HepG2 (cell line): Measurements from ENCODE around the gene IL2RG. TPM values are rescaled to one million over a fixed set of nuclear protein-coding genes. Genes with fewer than 3 reads are reported as not detected.

Source experiments
- ATAC-seq: fragments of 200-7000 bp; cut with Tn5 transposase; 3 replicates; pipeline ENCODE4 v1.9.1; 2020; ENCODE audit warnings: mild to moderate bottlenecking, moderate library complexity
- BruUV-seq: library from RNA; stranded (reverse); fragments of 400-500 nt; replicated peaks from 2 replicates; lab custom pipeline; 2021; lab: Mats Ljungman, UMichigan
- CTCF ChIA-PET: fragments of 300-600 bp; formaldehyde crosslinking; extraction: SDS; loops from one replicate; lab custom pipeline; 2021; ENCODE audit warnings: low total read pairs, inconsistent platforms, low intra/inter-chr PET ratio; lab: Yijun Ruan, JAX
- POLR2A ChIA-PET: fragments of 350-600 bp; sonication (Branson Sonifier 250); formaldehyde crosslinking; loops from one replicate; lab custom pipeline; 2020; ENCODE audit warnings: antibody characterized with exemption, inconsistent platforms; lab: Yijun Ruan, JAX
- DNase-seq: peaks from one replicate; pipeline ENCODE4 v3.0.0-alpha.2; 2015; ENCODE audit warnings: low spot score
- FAIRE-seq: peaks from 3 replicates; lab custom pipeline; 2011; peaks lifted over from hg19 to GRCh38; lab: Jason Lieb, UNC
- H2AFZ ChIP-seq: one replicate; pipeline ENCODE4 v1.6.1; 2011; ENCODE audit warnings: low read length, inconsistent platforms
- H3K27ac ChIP-seq: fragments of 300-600 bp; 3 replicates; pipeline ENCODE4 v1.8.0; 2011; ENCODE audit warnings: mixed run types, mild to moderate bottlenecking, mixed read lengths, low read length, inconsistent platforms; ENCODE audit not compliant: insufficient read depth; ENCODE audit errors: extremely low read length
- H3K27me3 ChIP-seq, 2 experiments: fragments of 200-600 bp in 1 of 2; 2 replicates in 1 of 2; 3 replicates in 1 of 2; pipeline versions ENCODE4 v1.6.0 to v1.8.0; 2011; ENCODE audit warnings: low read length in 2 of 2, mild to moderate bottlenecking in 2 of 2, moderate library complexity in 2 of 2, inconsistent platforms in 1 of 2; ENCODE audit not compliant: insufficient read depth in 2 of 2, control insufficient read depth in 1 of 2
- H3K36me3 ChIP-seq, 2 experiments: fragments of 200-600 bp in 1 of 2; replicated peaks in 1 of 2; 2 replicates in 1 of 2; 3 replicates in 1 of 2; pipeline versions ENCODE4 v1.5.1 to v1.8.0; 2011; ENCODE audit warnings: low read length in 2 of 2, inconsistent platforms in 1 of 2; ENCODE audit not compliant: insufficient read depth in 2 of 2, control insufficient read depth in 1 of 2
- H3K4me1 ChIP-seq: 2 replicates; pipeline ENCODE4 v1.5.1; 2012; ENCODE audit warnings: low read length, inconsistent platforms; ENCODE audit not compliant: insufficient read depth
- H3K4me2 ChIP-seq: 2 replicates; pipeline ENCODE4 v1.6.0; 2011; ENCODE audit warnings: low read depth, low read length, inconsistent platforms
- H3K4me3 ChIP-seq, 3 experiments: fragments of 200-600 bp in 1 of 3; sonication (generic), shearing (Covaris generic) in 1 of 3; replicated peaks in 1 of 3; 2 replicates each; pipeline ENCODE4 v1.5.1; 2011 to 2016; ENCODE audit warnings: low read length in 3 of 3, inconsistent platforms in 2 of 3, low read depth in 2 of 3, mild to moderate bottlenecking in 2 of 3, control low read depth in 1 of 3, mixed read lengths in 1 of 3; ENCODE audit not compliant: insufficient read depth in 1 of 3
- H3K79me2 ChIP-seq: one replicate; pipeline ENCODE4 v1.6.1; 2011; ENCODE audit warnings: low read length, inconsistent platforms; ENCODE audit not compliant: insufficient read depth
- H3K9ac ChIP-seq: 2 replicates; pipeline ENCODE4 v1.6.0; 2011; ENCODE audit warnings: mild to moderate bottlenecking, low read depth, low read length, inconsistent platforms; ENCODE audit not compliant: insufficient read depth
- H3K9me3 ChIP-seq: 2 replicates; pipeline ENCODE4 v1.5.1; 2012; ENCODE audit warnings: mild to moderate bottlenecking, low read length
- H4K20me1 ChIP-seq: 2 replicates; pipeline ENCODE4 v1.6.0; 2011; ENCODE audit warnings: inconsistent platforms, mild to moderate bottlenecking, low read length, moderate library complexity; ENCODE audit not compliant: insufficient read depth
- AKAP8 ChIP-seq: sonication (generic); formaldehyde crosslinking; IDR thresholded peaks from 2 replicates; pipeline ENCODE4 v1.5.1; 2020; ENCODE audit warnings: mild to moderate bottlenecking, missing genetic modification reagents
- GLI4 ChIP-seq: sonication (generic); formaldehyde crosslinking; IDR thresholded peaks from 2 replicates; pipeline ENCODE4 v1.5.1; 2020; ENCODE audit warnings: missing genetic modification reagents, mild to moderate bottlenecking, moderate library complexity, borderline replicate concordance
- ISL2 ChIP-seq: sonication (generic); formaldehyde crosslinking; IDR thresholded peaks from 2 replicates; pipeline ENCODE4 v1.5.0; 2020; ENCODE audit warnings: missing genetic modification reagents
- MYPOP ChIP-seq: sonication (generic); formaldehyde crosslinking; IDR thresholded peaks from 2 replicates; pipeline ENCODE4 v1.8.1; 2023; ENCODE audit warnings: mild to moderate bottlenecking, moderate library complexity, missing genetic modification reagents
- NFYC ChIP-seq: IDR thresholded peaks from 2 replicates; pipeline ENCODE4 v1.6.1; 2016; ENCODE audit warnings: missing genetic modification reagents, missing compliant biosample characterization
- PHB2 ChIP-seq: fragments of 450-650 bp; IDR thresholded peaks from 2 replicates; pipeline ENCODE4 v1.6.1; 2018; ENCODE audit not compliant: partially characterized antibody
- POLR2AphosphoS5 ChIP-seq: IDR thresholded peaks from 2 replicates; pipeline ENCODE4 v1.6.1; 2012; ENCODE audit warnings: low read depth, low read length
- REXO4 ChIP-seq: sonication (generic); formaldehyde crosslinking; IDR thresholded peaks from 2 replicates; pipeline ENCODE4 v1.8.0; 2022; ENCODE audit warnings: missing genetic modification reagents, mild to moderate bottlenecking, borderline replicate concordance
- TBL1XR1 ChIP-seq: fragments of 150-350 bp; IDR thresholded peaks from 2 replicates; pipeline ENCODE4 v1.6.1; 2014; ENCODE audit warnings: borderline replicate concordance, low read length; ENCODE audit not compliant: partially characterized antibody
- U2AF1 ChIP-seq: fragments of 200-400 bp; formaldehyde crosslinking; optimal IDR thresholded peaks from 2 replicates; pipeline ENCODE3; 2017; ENCODE audit warnings: mild to moderate bottlenecking, low read depth, low read length
- USF2 ChIP-seq, 2 experiments: sonication (generic) in 1 of 2; formaldehyde crosslinking in 1 of 2; IDR thresholded peaks; 2 replicates each; pipeline versions ENCODE4 v1.5.1 to v1.6.1; 2011 to 2020; ENCODE audit warnings: borderline replicate concordance in 1 of 2, low read depth in 1 of 2, low read length in 1 of 2, mild to moderate bottlenecking in 1 of 2, missing genetic modification reagents in 1 of 2, moderate library complexity in 1 of 2
- ZNF235 ChIP-seq: sonication (generic); formaldehyde crosslinking; IDR thresholded peaks from 2 replicates; pipeline ENCODE4 v1.8.1; 2023; ENCODE audit warnings: mild to moderate bottlenecking, missing genetic modification reagents, borderline replicate concordance
- ZNF260 ChIP-seq: sonication (generic); formaldehyde crosslinking; IDR thresholded peaks from 2 replicates; pipeline ENCODE4 v1.4.0; 2020; ENCODE audit warnings: missing genetic modification reagents, low read depth, mild to moderate bottlenecking, borderline replicate concordance
- ZNF337 ChIP-seq: sonication (generic); formaldehyde crosslinking; IDR thresholded peaks from 2 replicates; pipeline ENCODE4 v1.5.1; 2020; ENCODE audit warnings: missing genetic modification reagents, low read depth, mild to moderate bottlenecking, borderline replicate concordance
- ZNF383 ChIP-seq: sonication (generic); formaldehyde crosslinking; IDR thresholded peaks from 2 replicates; pipeline ENCODE4 v1.4.0; 2020; ENCODE audit warnings: missing genetic modification reagents, mild to moderate bottlenecking, borderline replicate concordance
- ZNF546 ChIP-seq: sonication (generic); formaldehyde crosslinking; conservative IDR thresholded peaks from 2 replicates; pipeline ENCODE4 v1.8.1; 2023; ENCODE audit warnings: mild to moderate bottlenecking, missing genetic modification reagents
- ZNF550 ChIP-seq: sonication (generic); formaldehyde crosslinking; IDR thresholded peaks from 2 replicates; pipeline ENCODE4 v1.4.0; 2020; ENCODE audit warnings: mild to moderate bottlenecking, missing genetic modification reagents, borderline replicate concordance
- ZNF772 ChIP-seq: sonication (generic); formaldehyde crosslinking; IDR thresholded peaks from 2 replicates; pipeline ENCODE4 v1.5.0; 2020; ENCODE audit warnings: mild to moderate bottlenecking, missing genetic modification reagents
- ZNF776 ChIP-seq: sonication (generic); formaldehyde crosslinking; IDR thresholded peaks from 2 replicates; pipeline ENCODE4 v1.4.0; 2020; ENCODE audit warnings: mild to moderate bottlenecking, missing genetic modification reagents
- WGBS: methylation state at CpG from one replicate; pipeline ENCODE4 v1.1.6; 2017; ENCODE audit warnings: low lambda C conversion rate; 5-methylcytosine and 5-hydroxymethylcytosine counted together
- in situ Hi-C: cut with HindIII; loops from 2 replicates; pipeline ENCODE4 v1.10.0; 2017; ENCODE audit warnings: low pct_unique_long_range_greater_than_20kb; ENCODE audit not compliant: extremely low pct_ligation_motif_present
- intact Hi-C: fragments of 100-400 bp; cut with micrococcal nuclease; formaldehyde crosslinking; loops from one replicate; pipeline ENCODE4 v1.10.0; 2022; ENCODE audit not compliant: unreplicated experiment
- polyA plus RNA-seq, 8 experiments: library from polyadenylated mRNA; depleted of rRNA in 3 of 8; stranded (reverse) in 7 of 8; unstranded in 1 of 8; fragments of >200 nt; fragmentation: Illumina TruSeq in 4 of 8; extraction: Trizol in 4 of 8; gene quantifications; 2 replicates each; pipeline versions ENCODE4 v1.2.1 to v1.2.3, GENCODE V29; 2011 to 2016; ENCODE audit warnings: low read depth in 4 of 8, missing spikeins in 1 of 8, mixed read lengths in 1 of 8; ENCODE audit not compliant: insufficient read depth in 1 of 8
- total RNA-seq, 5 experiments: library from RNA; depleted of rRNA; stranded (reverse); fragments of >200 nt; fragmentation: Illumina TruSeq; extraction: Trizol; gene quantifications; 2 replicates each; pipeline ENCODE4 v1.2.3, GENCODE V29; 2016; ENCODE audit warnings: low read depth in 1 of 5

The IL2RG gene
- total and polyA plus RNA-seq, 2 of the 13 experiments (the other 11 are each of a cell fraction or from before 2014, with no cell fraction given) = 0.98 TPM; not detected in 1

GRCh38 chrX:71068044-71068918, 43.1 kb downstream of the IL2RG start, which contains the start of gene SNX12 (continued):
- no peak for TF ChIP-seq TBL1XR1
- no peak for TF ChIP-seq ZNF260 (CRISPR knock-in tag)
- TF ChIP-seq POLR2AphosphoS5 = peak; percentile 83
- TF ChIP-seq GLI4 = no peak
- TF ChIP-seq U2AF1 = no peak
- TF ChIP-seq PHB2 = no peak
- peak; percentile 29; the same call in 1 of the 2 replicates for TF ChIP-seq ZNF772 (CRISPR knock-in tag)

- no peaks in the 10 kb centered on the region; a peak in 1 of 5 replicates for H3K27me3 ChIP-seq
- DNase-seq (no peak), FAIRE-seq (no peak), ATAC-seq (peak; percentile 40)
- peak overlapping the region; percentile 66 for H3K9ac ChIP-seq
- WGBS = under 1% methylated on average over 10 of the region's 10 CpGs
- no peaks in the 10 kb centered on the region for H3K36me3 ChIP-seq
- H3K4me2 ChIP-seq = peak overlapping the region; percentile 80
- no TSS peak for BruUV-seq
- peaks cover 10% of the 10 kb centered on the region for H3K4me1 ChIP-seq
- CTCF ChIA-PET = no interaction called here
- in situ Hi-C loops (no loop called here), intact Hi-C loops (no loop called here)
- POLR2A ChIA-PET = interaction anchor here (0.6 to 1.2 kb wide), 3 partner anchors 14 to 50 kb away, joined by 4 to 5 read pairs (median 4); partner anchors contain the start of gene MED12
- H3K79me2 ChIP-seq = peaks cover 20% of the 10 kb centered on the region
- no peaks in the 10 kb centered on the region for H3K9me3 ChIP-seq
- H3K4me3 ChIP-seq = peak overlapping the region; percentile 68 to 74 (median 72)
- no peaks in the 10 kb centered on the region for H4K20me1 ChIP-seq
- H2AFZ ChIP-seq = peak overlapping the region; percentile 36
- H3K27ac ChIP-seq = peak overlapping the region; percentile 57
- no peak for TF ChIP-seq ZNF776 (CRISPR knock-in tag)
- TF ChIP-seq ZNF235 (CRISPR knock-in tag) = no peak
- TF ChIP-seq ZNF550 (CRISPR knock-in tag) = no peak
- TF ChIP-seq MYPOP = no peak
- no peak for TF ChIP-seq REXO4 (CRISPR knock-in tag)
- no peak for TF ChIP-seq USF2 (IDR thresholded peaks at IDR 0.05; ENCODE audit: low read depth, low read length)
- no peak for TF ChIP-seq USF2 (CRISPR knock-in tag; IDR thresholded peaks at IDR 0.05; ENCODE audit: borderline replicate concordance)
- TF ChIP-seq AKAP8 (CRISPR knock-in tag) = no peak
- no peak for TF ChIP-seq NFYC (CRISPR knock-in tag)
- no peak for TF ChIP-seq ZNF383
- no peak for TF ChIP-seq ISL2
- TF ChIP-seq ZNF337 (CRISPR knock-in tag) = no peak
- TF ChIP-seq ZNF546 (CRISPR knock-in tag) = no peak
Measured at GRCh38 chrX:71067712-71068043, 43.7 kb downstream of the IL2RG start.
